DMS53 treated with DMSO at 0.1 percent for 48 hours (cell line): ENCODE measurements around the gene SEC24B.
"Not testable (repeated sequence)": the region's sequence is repeated elsewhere in the genome, so short reads cannot be mapped to it uniquely, and the experiment has no call there.

ENCODE experiments used
- DNase-seq: peaks from one replicate; lab custom pipeline; 2025; ENCODE audit not compliant: unreplicated experiment; lab: John Stamatoyannopoulos, UW

SEC24B gene

GRCh38 chr4:109432203-109432602 lies 1.4 kb upstream of the SEC24B start:
- no peak for DNase-seq

GRCh38 chr4:109432696-109433095 lies 919 bp upstream of the SEC24B start:
- DNase-seq = no peak

GRCh38 chr4:109434007-109434971 lies 674 bp downstream of the SEC24B start:
- DNase-seq = peak; percentile 8

- no peak for DNase-seq
Observed at GRCh38 chr4:109435635-109436034, 2.0 kb downstream of the SEC24B start.

- DNase-seq = no peak
Observed at GRCh38 chr4:109436504-109436903, 2.9 kb downstream of the SEC24B start.

GRCh38 chr4:109440948-109441347 lies 7.3 kb downstream of the SEC24B start:
- no peak for DNase-seq

- no peak for DNase-seq
Observed at GRCh38 chr4:109441862-109442458, 8.3 kb downstream of the SEC24B start.

GRCh38 chr4:109444182-109444844 lies 10.7 kb downstream of the SEC24B start:
- no peak for DNase-seq

- no peak for DNase-seq
Observed at GRCh38 chr4:109447278-109447677, 13.7 kb downstream of the SEC24B start.

- no peak for DNase-seq
Observed at GRCh38 chr4:109451544-109452273, 18.1 kb downstream of the SEC24B start.

GRCh38 chr4:109453110-109453509 lies 19.5 kb downstream of the SEC24B start:
- not testable (repeated sequence) for DNase-seq

- DNase-seq = no peak
Observed at GRCh38 chr4:109462297-109462696, 28.7 kb downstream of the SEC24B start.

GRCh38 chr4:109462802-109463201 lies 29.2 kb downstream of the SEC24B start:
- DNase-seq = no peak

- DNase-seq = no peak
Observed at GRCh38 chr4:109465069-109465468, 31.5 kb downstream of the SEC24B start.

GRCh38 chr4:109469915-109470314 lies 36.3 kb downstream of the SEC24B start:
- no peak for DNase-seq

GRCh38 chr4:109472343-109472761 lies 38.7 kb downstream of the SEC24B start:
- DNase-seq = no peak

GRCh38 chr4:109473824-109474223 lies 40.2 kb downstream of the SEC24B start:
- DNase-seq = no peak

GRCh38 chr4:109486007-109486406 lies 52.4 kb downstream of the SEC24B start:
- no peak for DNase-seq

GRCh38 chr4:109494563-109494962 lies 60.9 kb downstream of the SEC24B start:
- no peak for DNase-seq

GRCh38 chr4:109495514-109495913 lies 61.9 kb downstream of the SEC24B start:
- no peak for DNase-seq

GRCh38 chr4:109496875-109497274 lies 63.3 kb downstream of the SEC24B start:
- no peak for DNase-seq
